Measurements from ENCODE around the gene SV2C. TPM values are rescaled to one million over a fixed set of nuclear protein-coding genes. Genes with fewer than 3 reads are reported as not detected.

Gene SV2C
- total RNA-seq, 4 donors from 2014 or later: 0.18 to 0.85 (median 0.27) TPM; not detected in 1

- Histone ChIP-seq H3K27ac (no peak overlapping the region), H3K4me3 (no peak overlapping the region), H3K27me3 (no peaks in the 10 kb centered on the region), H3K4me1 (no peaks in the 10 kb centered on the region), H3K36me3 (no peaks in the 10 kb centered on the region), H3K9me3 (no peaks in the 10 kb centered on the region)
- no peak for DNase-seq
- TF ChIP-seq POLR2A (IDR thresholded peaks at IDR 0.05): no peak
- TF ChIP-seq CTCF (IDR thresholded peaks at IDR 0.05): no peak
Measured at GRCh38 chr5:76134003-76134402, 50.8 kb downstream of the SV2C start.

GRCh38 chr5:76134646-76135045 lies 51.5 kb downstream of the SV2C start:
- Histone ChIP-seq H3K4me1 (no peaks in the 10 kb centered on the region), H3K27ac (no peak overlapping the region), H3K9me3 (no peaks in the 10 kb centered on the region), H3K36me3 (no peaks in the 10 kb centered on the region), H3K27me3 (no peaks in the 10 kb centered on the region), H3K4me3 (no peak overlapping the region)
- no peak for DNase-seq
- no peak for TF ChIP-seq CTCF (IDR thresholded peaks at IDR 0.05)
- TF ChIP-seq POLR2A (IDR thresholded peaks at IDR 0.05): no peak

GRCh38 chr5:76137887-76138542 lies 54.8 kb downstream of the SV2C start:
- no peaks in the 10 kb centered on the region for H3K9me3 ChIP-seq
- H3K36me3 ChIP-seq: no peaks in the 10 kb centered on the region
- H3K27ac ChIP-seq: no peak overlapping the region
- no peak overlapping the region for H3K4me3 ChIP-seq
- DNase-seq: no peak
- H3K4me1 ChIP-seq: no peaks in the 10 kb centered on the region
- H3K27me3 ChIP-seq: no peaks in the 10 kb centered on the region
- no peak for TF ChIP-seq POLR2A (IDR thresholded peaks at IDR 0.05)
- TF ChIP-seq CTCF (IDR thresholded peaks at IDR 0.05): no peak

GRCh38 chr5:76143884-76144283 lies 60.7 kb downstream of the SV2C start:
- no peak overlapping the region for H3K27ac ChIP-seq
- H3K9me3 ChIP-seq: no peaks in the 10 kb centered on the region
- H3K4me3 ChIP-seq: no peak overlapping the region
- no peak for DNase-seq
- H3K36me3 ChIP-seq: no peaks in the 10 kb centered on the region
- TF ChIP-seq CTCF (IDR thresholded peaks at IDR 0.05) (no peak), POLR2A (IDR thresholded peaks at IDR 0.05) (no peak)
- no peaks in the 10 kb centered on the region for H3K27me3 ChIP-seq
- no peaks in the 10 kb centered on the region for H3K4me1 ChIP-seq

GRCh38 chr5:76144513-76145274 lies 61.5 kb downstream of the SV2C start:
- Histone ChIP-seq H3K9me3 (no peaks in the 10 kb centered on the region), H3K4me1 (no peaks in the 10 kb centered on the region), H3K27ac (no peak overlapping the region), H3K36me3 (no peaks in the 10 kb centered on the region), H3K27me3 (no peaks in the 10 kb centered on the region), H3K4me3 (no peak overlapping the region)
- TF ChIP-seq CTCF (IDR thresholded peaks at IDR 0.05) (no peak), POLR2A (IDR thresholded peaks at IDR 0.05) (no peak)
- no peak for DNase-seq
